Smooth muscle cell of the umbilical artery (primary cell): ENCODE data around the gene MDP1. TPM values are rescaled to one million over a fixed set of nuclear protein-coding genes. Genes with fewer than 3 reads are reported as not detected.

ENCODE experiments used
- total RNA-seq: library from RNA; depleted of rRNA; stranded (reverse); fragments of >200 nt; gene quantifications from 2 replicates; pipeline ENCODE4 v1.2.3, GENCODE V29; 2014

The MDP1 gene
- total RNA-seq, result 7.9 and 20.5 TPM in 2 replicates

DNA sequence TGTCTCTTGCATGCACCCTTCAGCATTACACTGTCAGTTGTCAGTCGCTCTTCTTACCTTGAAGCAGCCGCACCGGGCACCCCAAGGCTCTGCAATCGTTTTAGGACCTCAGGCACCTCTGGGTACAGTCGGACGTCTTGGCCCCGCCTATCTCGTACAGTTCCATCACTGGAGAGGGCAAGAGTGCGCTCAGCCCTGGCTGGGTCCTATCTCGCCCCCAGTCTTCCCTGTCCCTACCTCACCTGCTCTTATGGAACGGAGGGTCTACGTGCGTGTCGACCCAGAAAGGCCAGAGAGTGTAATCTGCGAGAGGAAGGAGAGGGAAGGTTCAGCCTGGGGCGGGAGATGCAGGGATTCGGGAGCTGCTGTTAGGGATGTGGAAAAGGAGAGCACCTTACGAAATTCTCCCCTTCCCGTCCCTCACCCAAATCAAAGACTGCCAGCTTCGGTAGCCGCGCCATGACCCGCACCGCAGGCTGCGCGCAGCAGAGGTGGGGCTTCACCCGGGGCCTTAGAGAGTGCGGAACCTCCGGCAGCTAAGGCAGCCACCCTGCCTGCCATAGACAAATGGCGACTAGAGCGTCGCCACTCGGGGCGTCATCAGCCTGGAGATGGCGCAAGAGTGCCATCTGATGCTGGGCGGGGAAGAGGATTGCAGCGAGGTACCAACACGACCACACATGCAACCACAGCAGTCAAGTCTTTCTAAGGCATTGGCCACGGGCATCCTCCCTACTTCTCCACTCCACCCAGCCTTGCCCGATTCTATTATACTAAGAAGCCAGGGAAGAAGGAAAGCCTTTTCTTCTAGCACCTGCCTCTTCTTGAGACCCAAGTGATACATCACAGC lies at the start of gene MDP1:
MDP1 (minus strand) TSS at position 572 of the 850 bp plus-strand sequence; CDS start at position 461, 111 bp downstream.

DNA sequence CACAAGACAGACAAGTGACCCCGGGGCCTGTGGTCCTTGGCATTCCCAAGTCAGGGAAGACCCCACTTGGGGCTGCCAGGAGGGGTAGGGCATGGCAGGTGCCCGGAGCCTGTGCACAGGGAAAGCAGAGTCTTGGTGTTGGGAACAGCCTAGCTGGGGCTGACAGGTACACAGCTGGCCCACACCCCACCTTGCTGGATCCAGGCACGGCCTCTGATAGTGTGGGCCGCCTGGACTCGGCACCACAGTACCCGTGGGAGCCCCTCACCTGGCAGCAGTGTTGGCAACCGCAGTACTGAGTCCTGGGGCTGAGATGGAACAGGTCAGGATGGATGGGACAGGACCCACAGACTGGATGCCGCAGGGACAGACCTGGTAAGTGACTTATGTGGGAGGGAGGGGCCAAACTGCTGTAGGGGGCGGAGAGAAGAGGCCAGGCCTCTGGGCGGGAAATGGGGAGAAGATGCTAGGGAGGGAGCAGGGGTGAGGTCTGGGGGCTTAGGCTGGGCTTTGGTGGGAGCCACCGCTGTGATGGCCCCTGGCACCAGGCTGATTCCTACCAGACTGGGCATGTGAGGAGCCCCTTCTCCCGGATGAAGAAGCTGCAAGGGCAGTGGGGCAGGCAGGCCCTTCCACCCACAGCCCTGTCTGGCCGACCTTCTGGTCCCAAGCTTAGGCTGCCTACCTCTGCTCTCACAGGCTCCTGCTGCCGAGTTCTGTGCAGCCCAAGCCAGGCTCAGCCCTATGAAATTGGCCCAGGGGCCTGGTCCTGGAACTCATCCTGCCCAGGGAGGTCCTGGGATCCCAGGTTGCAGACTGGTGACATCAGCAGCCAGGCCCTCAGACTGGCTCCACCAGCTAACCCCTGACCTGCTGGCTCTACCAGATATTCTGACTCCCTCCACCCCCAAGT lies 47.2 kb upstream of the MDP1 start, which contains the start of gene TGM1:
TGM1 (minus strand) TSS at position 357 of the 913 bp plus-strand sequence. CDS start 825 bp downstream, outside the sequence.

DNA sequence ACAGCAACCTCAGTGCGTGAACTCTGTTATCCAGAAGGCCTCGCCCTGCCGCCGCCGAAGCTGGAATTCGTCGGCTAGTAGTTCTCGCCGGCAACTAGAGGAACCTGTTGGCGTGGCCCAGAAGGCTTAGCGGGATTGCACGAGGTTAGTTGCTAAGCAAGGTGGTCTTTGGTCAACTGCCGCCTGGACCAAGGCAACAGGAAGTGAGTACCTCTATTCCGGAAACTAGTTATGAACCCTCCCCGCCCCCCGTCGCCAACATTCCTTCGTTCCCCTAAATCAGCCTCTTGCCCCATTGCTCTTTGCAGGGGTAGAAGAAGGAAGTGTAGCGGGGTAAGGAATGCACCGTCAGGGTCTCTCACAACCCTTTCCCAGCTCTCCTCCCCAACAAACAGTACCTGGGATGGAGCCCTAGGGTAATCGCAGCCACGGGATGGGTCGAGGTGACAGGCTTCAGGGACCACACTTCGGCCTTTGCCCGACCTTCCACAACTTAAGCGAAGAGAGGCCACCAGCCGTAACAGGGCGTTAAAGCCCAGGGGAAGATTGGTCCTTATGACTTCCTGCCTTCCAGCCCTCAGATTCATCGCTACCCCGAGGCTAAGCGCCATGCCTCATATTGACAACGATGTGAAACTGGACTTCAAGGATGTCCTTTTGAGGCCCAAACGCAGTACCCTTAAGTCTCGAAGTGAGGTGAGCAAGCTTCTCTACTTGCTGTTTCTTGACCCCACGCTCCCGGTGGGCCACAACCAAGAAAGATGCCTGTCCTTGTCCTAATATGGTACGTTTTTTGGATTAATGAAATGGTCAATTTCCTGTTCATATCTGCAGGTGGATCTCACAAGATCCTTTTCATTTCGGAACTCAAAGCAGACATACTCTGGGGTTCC lies 17.0 kb upstream of the MDP1 start, which contains the start of gene GMPR2:
GMPR2 (plus strand) TSS at position 285 of the 893 bp plus-strand sequence; CDS start at position 610, 325 bp downstream.

DNA sequence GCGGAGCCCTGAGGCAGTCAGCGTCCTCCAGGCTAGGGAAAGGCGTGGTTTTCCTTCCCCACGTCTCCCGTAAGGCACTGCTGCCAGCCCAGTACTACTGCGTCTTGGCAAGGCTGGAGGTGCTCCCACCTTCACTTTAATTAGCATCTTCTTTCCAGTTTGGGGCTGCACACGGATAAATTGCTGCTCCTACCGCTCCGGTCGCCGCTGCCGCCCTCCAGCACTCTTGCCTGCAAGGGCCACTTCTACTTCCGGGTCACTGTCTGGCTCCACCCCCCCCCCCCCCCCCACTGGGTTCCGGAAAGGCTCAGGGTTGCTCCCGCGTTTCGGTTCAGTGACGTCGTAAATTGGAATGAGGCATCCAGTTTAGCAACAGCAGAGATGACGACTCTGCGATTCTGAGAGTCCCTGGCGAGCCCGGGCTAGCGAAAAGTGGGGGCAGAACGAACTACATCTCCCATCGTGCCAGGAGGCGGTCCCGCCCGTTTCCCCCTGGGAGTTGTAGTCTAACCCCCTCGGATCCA lies 16.3 kb upstream of the MDP1 start, which contains the start of gene NEDD8:
NEDD8 (minus strand) TSS at position 247 of the 524 bp plus-strand sequence; CDS start at position 147, 100 bp downstream.

DNA sequence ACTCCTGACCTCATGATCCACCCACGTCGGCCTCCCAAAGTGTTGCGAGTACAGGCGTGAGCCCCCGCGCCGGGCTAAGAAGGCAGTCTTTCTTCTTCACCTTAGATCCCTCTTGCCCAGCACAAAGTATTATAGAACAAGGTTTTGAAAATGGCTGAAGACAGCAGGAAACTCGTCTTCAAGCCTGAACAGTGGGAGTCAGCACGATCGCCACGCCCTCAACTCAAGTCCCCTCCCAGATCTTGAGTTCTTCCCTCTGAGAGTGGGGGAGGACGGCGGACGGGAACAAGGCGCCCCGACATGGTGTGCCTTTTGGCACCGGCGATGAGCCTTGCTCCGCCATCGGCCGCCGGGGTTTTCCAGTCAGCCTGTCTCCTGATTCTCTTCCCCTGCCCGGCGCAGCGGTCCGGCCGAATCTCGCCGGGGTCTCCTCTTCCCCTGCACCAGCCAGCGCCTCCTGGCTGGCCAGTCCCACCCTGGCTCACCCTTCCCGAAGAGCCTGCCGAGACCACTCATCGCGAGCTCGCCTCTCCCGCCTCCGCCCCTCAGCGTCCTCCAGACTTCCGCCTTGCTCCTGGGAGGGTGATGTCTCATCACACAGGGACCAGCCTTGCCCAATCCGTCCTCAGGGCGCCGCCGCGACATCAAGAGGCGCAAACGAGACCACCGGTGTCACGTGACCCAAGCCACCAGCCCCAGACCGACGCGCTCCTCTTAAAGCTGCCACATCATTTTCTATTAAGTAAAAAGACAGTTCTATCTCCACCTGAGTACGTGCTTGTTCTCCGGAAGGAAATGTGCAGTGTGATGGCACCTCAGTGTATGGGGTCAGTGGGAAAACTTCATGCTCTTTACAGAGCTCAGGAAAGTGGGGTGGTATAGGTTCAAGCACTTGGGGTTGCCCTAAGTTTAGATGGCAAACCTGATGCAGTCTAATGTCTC lies 2.7 kb downstream of the MDP1 start, which contains the start of gene CHMP4A:
CHMP4A (minus strand) TSS at position 565 of the 942 bp plus-strand sequence; CDS start at position 516, 49 bp downstream.

DNA sequence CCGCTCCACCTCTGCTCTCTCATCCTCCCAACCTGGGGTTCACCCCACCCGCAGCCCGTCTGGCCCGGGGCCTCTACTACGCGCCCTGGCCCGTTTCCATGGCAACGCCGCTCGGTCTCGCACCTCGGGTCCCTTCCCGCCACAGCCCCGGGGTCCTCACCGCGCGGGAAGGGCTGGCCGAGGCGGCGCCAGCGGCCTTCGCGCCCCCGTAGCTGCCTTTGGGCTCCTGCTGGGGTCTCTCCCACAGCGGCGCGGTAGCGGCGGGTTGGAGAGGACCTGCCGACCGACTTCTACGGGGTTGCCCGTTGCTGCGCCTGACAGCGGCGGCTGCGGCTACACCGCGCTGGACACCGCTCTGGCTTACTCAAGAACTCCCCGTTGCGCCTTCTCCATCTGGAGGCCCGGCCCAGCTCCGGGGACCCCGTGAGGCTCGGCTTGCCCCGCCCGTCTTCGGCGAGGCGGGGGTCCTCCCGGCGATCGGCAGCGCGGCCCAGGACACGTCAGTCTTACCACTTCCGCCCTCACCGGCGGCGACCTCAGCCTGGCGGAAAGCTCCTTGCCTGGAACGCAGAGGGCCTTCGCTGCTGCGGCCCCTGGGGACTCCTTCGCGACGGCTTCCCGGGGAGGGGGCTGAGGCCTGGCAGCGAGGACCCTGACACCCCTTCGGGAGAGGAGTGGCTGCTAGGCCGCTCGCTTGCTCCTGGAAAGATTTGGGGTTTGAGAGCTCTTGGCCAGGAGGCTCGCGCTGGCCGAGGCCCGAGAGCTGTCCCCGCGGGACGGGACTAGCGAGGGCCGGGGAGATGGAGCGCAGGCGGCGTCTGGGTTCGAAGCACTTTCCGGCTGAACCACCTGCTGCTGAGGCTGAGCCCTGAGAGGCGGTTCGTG lies 20.4 kb downstream of the MDP1 start, which contains the start of gene TM9SF1:
TM9SF1 (minus strand) TSS at position 256 of the 885 bp plus-strand sequence. CDS start 422 bp downstream, outside the sequence.

DNA sequence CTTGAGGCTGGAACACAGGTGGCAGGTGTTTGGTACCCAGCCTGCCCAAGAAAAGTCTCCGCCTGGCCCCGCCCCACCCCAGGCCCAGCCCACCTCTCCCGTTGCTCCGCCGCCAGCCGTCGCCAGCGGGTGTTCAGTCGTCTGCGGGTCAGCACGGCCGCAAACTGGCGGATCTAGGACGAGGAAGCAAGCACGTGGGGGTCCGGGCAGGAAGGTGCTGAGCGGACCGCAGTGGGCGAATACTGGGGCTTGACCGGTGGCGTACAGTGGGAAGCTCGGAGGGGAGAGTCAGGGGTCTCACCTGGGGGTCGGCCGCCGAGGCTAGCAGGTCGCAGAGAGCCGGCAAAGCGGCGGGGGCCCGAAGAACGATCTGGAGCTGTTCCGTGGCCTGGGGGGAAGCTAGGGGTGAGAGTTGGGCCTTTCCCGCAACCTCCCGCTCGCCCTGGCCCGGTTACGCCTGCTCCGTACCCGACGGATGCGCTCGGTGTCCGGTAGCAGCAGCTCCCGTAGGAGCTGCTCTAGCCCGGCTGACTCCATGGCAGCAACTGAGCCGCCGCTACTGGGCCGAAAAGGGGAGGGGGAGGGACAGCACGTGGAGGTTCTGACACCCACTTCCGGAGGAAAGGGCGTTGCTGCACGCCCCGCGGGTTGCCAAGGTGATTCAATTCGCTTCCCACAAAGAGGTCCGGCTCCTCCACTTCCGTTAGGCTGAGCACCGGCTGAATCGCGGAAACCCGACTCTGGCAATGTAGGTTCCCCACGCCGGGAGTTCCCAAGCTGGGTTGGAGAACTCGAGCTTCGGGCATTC lies 27.4 kb downstream of the MDP1 start, which contains the start of gene IPO4:
IPO4 (minus strand) TSS at position 566 of the 808 bp plus-strand sequence; CDS start at position 537, 29 bp downstream.

DNA sequence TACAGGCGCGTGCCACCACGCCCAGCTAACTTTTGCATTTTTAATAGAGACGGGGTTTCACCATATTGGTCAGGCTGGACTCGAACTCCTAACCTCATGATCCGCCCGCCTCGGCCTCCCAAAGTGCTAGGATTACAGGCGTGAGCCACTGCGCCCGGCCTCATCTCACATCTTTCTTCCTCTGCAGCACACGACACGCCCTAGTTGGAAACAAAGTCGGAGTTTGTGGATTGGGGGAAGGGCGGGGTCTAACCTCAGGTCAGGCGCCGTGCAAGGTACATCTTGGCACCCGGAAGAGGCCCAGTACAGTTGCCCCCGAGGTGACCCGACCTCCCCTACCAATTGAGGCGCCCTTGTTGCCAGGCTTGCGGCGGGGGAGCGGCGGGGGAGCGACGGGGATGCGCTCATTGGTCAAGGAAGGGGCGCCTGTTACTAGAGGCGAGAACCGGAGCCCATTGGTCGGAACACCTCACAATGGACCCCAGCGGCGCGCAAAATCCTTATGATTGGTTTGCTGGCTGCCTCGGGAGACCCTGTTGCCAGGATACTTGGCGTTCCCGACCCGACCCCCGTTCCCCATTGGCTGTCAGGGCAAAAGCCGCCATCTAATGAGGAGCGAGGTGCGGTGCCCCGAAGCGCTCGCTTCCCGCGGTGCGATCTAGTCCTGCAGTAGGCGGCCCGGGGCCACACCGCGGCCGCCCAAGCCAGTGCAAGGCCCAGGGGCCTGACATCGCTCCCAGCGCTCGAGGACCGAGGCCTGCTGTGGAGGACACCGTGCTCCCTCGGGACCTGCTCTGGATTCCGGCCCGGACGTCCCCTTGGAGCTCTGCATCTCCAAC lies 44.2 kb downstream of the MDP1 start, which contains the start of gene REC8:
REC8 (plus strand) TSS at position 659 of the 839 bp plus-strand sequence. CDS start 473 bp downstream, outside the sequence.

Other genes starting within 250 kb of the MDP1 start
- gene DHRS4L2, start 227.1 kb downstream of the MDP1 start, total RNA-seq, result 6.7 and 8.3 TPM in 2 replicates
- gene CARMIL3, start 164.1 kb downstream of the MDP1 start, total RNA-seq, result 0.05 TPM in 1 of 2 replicates, not detected in the other
- not detected in 2 replicates for gene CPNE6, start 144.5 kb downstream of the MDP1 start, total RNA-seq
- 26.7 TPM in 2 replicates for gene PCK2, start 121.8 kb downstream of the MDP1 start, total RNA-seq
- gene DCAF11, start 101.3 kb downstream of the MDP1 start, total RNA-seq, result 48.4 and 54.9 TPM in 2 replicates
- 0.30 and 0.69 TPM in 2 replicates for gene NRL, start 101.1 kb downstream of the MDP1 start, total RNA-seq
- not detected in 2 replicates for gene FITM1, start 85.4 kb downstream of the MDP1 start, total RNA-seq
- 81.2 and 85.5 TPM in 2 replicates for gene PSME1, start 79.9 kb downstream of the MDP1 start, total RNA-seq
- 10.4 and 16.6 TPM in 2 replicates for gene EMC9, start 74.5 kb downstream of the MDP1 start, total RNA-seq
- 63.5 and 65.1 TPM in 2 replicates for gene PSME2, start 69.5 kb downstream of the MDP1 start, total RNA-seq
- gene RNF31, start 68.6 kb downstream of the MDP1 start, total RNA-seq, result 28.5 and 44.6 TPM in 2 replicates
- gene IRF9, start 54.8 kb downstream of the MDP1 start, total RNA-seq, result 30.5 and 42.5 TPM in 2 replicates
- 1.2 and 1.7 TPM in 2 replicates for gene REC8, start 44.0 kb downstream of the MDP1 start, total RNA-seq
- 36.2 and 52.9 TPM in 2 replicates for gene IPO4, start 27.2 kb downstream of the MDP1 start, total RNA-seq
- 90.6 and 92.9 TPM in 2 replicates for gene TM9SF1, start 20.6 kb downstream of the MDP1 start, total RNA-seq
- 0.14 and 0.30 TPM in 2 replicates for gene TSSK4, start 10.4 kb downstream of the MDP1 start, total RNA-seq
- 26.1 and 33.1 TPM in 2 replicates for gene CHMP4A, start 2.6 kb downstream of the MDP1 start, total RNA-seq
- 158 and 162 TPM in 2 replicates for gene NEDD8, start 16.3 kb upstream of the MDP1 start, total RNA-seq
- gene GMPR2, start 16.9 kb upstream of the MDP1 start, total RNA-seq, result 66.8 and 89.7 TPM in 2 replicates
- 45.1 and 49.5 TPM in 2 replicates for gene TINF2, start 26.6 kb upstream of the MDP1 start, total RNA-seq
- 0.74 and 2.1 TPM in 2 replicates for gene TGM1, start 47.1 kb upstream of the MDP1 start, total RNA-seq
- 29.7 and 35.2 TPM in 2 replicates for gene RABGGTA, start 55.5 kb upstream of the MDP1 start, total RNA-seq
- 14.9 and 23.2 TPM in 2 replicates for gene DHRS1, start 83.7 kb upstream of the MDP1 start, total RNA-seq
- gene NOP9, start 83.8 kb upstream of the MDP1 start, total RNA-seq, result 19.6 and 23.9 TPM in 2 replicates
- gene CIDEB, start 91.9 kb upstream of the MDP1 start, total RNA-seq, result 0.59 and 0.69 TPM in 2 replicates
- gene LTB4R2, start 94.1 kb upstream of the MDP1 start, total RNA-seq, result 2.1 and 3.5 TPM in 2 replicates
- gene LTB4R, start 95.4 kb upstream of the MDP1 start, total RNA-seq, result 0.59 and 0.78 TPM in 2 replicates
- gene ADCY4, start 119.0 kb upstream of the MDP1 start, total RNA-seq, result 0.59 and 0.97 TPM in 2 replicates
- gene RIPK3, start 123.9 kb upstream of the MDP1 start, total RNA-seq, result not detected in 2 replicates
- gene NFATC4, start 152.1 kb upstream of the MDP1 start, total RNA-seq, result 29.7 and 36.8 TPM in 2 replicates
- gene NYNRIN, start 182.9 kb upstream of the MDP1 start, total RNA-seq, result 1.2 and 3.0 TPM in 2 replicates
- 1.7 and 2.7 TPM in 2 replicates for gene CBLN3, start 213.6 kb upstream of the MDP1 start, total RNA-seq
- gene KHNYN, start 213.9 kb upstream of the MDP1 start, total RNA-seq, result 47.7 and 49.6 TPM in 2 replicates
- gene SDR39U1, start 226.7 kb upstream of the MDP1 start, total RNA-seq, result 8.2 and 13.1 TPM in 2 replicates